GM12865 (cell line): ENCODE measurements around the gene ATXN2.

Experiments
- DNase-seq: peaks from one replicate; pipeline ENCODE4 v3.0.0; 2010; ENCODE audit warnings: low read depth
- H3K4me3 ChIP-seq: 2 replicates; pipeline ENCODE4 v1.5.1; 2011; ENCODE audit warnings: mild to moderate bottlenecking, low read depth, low read length, control low read depth
- TF ChIP-seq, protein P1 (sequence below): IDR thresholded peaks from 2 replicates; pipeline ENCODE4 v1.5.1; 2011; ENCODE audit warnings: low read length, control low read depth, low read depth, inconsistent platforms; ENCODE audit not compliant: insufficient read depth; ENCODE audit errors: missing control alignments

ATXN2 gene

DNA sequence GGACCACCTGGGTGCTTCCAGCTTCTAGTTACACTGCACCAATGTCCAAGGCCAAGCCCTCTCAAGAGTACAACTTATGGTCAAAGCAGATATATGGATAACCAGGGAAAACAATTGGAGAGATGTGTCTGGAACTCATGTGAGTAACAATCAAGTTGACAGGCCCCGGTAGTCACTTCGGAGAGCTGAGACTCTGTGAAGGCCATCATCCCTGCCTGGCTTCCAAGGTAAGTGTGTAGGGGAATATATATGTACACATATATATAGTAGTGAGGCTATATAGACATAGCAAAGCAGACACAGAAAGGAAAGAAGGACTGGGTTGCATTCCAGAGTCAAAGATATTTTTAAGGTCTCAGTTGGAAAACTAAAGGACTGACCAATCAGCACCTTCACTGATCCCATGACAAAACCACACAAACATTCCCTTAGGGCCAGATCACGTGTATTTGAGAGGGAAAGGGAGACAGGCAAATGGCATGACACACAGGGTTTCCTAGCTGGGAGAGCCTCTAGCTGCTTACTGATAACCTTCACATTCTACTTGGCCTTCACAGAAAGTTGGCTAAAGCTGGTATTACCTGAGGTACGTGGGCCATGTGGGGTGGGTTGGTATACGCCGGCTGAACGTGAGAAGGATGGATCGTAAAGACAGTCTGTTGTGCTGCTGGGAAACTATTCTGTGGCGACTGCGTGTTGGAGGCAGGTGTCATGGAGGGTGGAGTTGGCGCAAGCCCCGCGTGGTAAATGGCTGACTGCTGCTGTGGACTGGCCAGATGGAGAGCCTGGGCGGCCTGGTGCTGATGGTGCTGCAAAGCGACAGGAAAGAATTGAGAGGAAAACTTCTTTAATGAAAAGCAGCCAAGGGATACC lies 143.4 kb downstream of the ATXN2 start:
- no peak overlapping the region for H3K4me3 ChIP-seq
- no peak for DNase-seq
- TF ChIP-seq, protein P1, sequence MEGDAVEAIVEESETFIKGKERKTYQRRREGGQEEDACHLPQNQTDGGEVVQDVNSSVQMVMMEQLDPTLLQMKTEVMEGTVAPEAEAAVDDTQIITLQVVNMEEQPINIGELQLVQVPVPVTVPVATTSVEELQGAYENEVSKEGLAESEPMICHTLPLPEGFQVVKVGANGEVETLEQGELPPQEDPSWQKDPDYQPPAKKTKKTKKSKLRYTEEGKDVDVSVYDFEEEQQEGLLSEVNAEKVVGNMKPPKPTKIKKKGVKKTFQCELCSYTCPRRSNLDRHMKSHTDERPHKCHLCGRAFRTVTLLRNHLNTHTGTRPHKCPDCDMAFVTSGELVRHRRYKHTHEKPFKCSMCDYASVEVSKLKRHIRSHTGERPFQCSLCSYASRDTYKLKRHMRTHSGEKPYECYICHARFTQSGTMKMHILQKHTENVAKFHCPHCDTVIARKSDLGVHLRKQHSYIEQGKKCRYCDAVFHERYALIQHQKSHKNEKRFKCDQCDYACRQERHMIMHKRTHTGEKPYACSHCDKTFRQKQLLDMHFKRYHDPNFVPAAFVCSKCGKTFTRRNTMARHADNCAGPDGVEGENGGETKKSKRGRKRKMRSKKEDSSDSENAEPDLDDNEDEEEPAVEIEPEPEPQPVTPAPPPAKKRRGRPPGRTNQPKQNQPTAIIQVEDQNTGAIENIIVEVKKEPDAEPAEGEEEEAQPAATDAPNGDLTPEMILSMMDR = no peak

DNA sequence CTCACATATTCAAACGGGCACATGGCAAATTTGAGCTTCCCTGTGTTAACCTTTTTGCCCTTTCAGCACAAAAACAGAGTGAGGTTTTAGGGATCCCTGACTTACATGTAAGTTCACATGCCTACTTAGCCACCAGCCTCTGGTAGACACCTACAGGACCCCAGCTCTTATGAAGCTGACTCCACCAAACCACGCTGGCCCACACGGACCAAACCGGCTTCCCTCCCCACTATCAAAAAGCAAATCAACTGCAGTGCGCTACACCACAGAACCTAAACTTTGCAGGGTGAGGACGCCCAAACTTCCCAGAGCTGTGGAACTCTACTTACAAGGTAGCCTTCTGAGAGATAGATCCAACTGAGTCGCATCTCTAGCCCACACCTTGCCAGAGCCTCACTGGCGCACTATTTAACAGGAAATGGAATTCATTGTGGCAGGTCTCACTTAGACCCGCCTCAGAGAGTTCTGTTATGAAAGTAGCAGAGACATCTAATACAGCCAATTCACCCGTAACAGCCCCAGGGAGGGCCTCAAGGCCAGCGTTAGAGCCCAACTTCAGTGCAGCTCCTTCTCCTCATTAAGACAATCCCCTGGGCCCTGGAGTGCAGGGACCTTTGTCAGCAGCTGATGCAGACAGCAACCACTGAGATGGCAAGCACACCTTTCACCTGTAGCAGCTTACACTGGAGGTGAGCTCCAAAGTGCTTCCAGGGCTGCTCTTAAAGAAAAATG lies 144.2 kb downstream of the ATXN2 start:
- H3K4me3 ChIP-seq = no peak overlapping the region
- no peak for DNase-seq
- TF ChIP-seq, protein P1 = no peak

DNA sequence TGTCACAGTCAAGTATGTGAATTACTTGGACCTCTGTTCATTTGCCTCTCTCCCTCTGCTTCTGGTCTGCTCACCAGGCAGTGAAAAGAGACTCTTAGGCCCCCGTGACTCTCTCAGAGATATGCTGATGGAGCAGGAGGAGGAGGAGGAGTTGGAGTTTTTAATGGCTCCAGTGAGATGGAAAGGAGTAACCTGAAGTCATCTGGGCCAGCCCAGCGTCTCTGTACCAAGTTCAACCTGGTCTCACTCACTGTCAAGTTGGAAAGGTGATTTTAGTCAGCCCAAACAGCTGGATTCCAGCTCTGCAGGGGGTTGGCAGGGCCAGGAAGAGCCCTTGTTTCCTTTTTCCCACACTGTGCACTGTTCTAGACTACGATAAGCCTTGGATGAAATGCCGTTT lies 144.8 kb downstream of the ATXN2 start:
- TF ChIP-seq, protein P1 = no peak
- DNase-seq = no peak

DNA sequence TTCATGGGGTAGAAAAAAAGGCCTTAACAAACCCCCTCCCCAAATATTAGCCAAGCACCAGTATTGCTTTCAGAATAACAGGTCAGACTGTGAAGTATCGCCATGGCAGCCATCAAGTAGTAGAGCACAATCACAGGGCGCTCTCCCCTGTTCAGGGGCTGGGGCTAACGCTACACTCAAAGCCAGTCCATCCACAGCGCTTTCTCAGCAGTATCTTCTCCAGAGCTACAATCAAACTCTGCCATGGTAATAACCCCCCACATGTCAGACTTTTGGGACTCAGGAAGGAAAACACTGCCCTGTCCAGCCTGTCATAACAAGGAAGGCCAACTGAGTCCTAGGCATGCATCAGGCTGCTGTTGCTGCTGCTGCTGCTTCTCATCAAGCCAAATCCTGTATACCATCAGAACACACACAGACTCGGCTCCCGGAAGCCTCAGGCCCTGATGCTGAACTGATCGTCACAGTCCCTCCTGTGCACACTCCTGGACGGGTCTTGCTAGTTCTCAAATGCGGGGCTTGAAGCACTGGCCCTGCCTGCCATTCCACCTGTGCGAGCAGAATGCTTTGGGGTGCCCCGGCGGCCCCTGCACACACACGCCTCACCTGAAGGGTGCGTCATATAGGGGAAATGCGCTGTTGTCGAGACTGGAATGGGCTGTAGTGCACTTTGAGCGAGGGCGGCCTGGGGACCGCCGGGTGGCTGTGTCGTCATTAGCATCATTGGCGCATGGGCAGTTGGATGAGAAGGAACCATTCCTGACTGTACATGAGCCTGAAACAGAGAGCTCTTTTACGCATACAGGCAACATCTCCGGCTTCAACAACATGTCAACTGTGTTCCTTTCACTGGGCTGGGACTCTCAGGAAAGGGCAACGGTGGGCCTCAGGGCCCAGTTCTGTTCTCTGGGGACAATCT lies 145.8 kb downstream of the ATXN2 start:
- no peak for DNase-seq

More for the DNA sequence above, 144.8 kb downstream of the ATXN2 start:
- no peak overlapping the region for H3K4me3 ChIP-seq

DNA sequence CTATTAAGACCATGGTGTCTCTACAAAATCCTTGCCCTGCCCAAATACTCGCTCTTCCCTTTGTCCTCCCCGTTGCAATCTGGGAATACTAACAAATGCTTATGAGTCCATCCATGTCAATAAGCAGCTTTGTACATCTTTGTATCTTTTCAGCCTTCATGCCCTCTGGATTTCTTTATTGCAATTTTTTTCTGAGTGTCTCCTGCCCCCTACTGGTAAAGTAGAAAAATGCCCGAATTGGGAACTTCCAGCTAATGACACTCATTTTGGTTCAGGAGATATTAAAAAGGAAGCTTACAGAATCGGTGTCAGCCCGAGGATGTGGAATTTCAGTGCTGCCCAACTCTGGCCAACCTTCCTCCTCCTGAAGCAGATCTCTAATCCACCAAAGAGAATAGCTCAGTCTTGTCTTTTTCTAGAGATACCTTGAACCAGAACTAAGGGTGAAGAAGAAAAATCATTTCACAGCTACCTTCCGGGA lies 147.4 kb downstream of the ATXN2 start:
- DNase-seq = peak; percentile 67
- TF ChIP-seq, protein P1 = peak; percentile 67
- no peak overlapping the region for H3K4me3 ChIP-seq

More for the DNA sequence above, 145.8 kb downstream of the ATXN2 start:
- H3K4me3 ChIP-seq = no peak overlapping the region
- TF ChIP-seq, protein P1 = no peak

DNA sequence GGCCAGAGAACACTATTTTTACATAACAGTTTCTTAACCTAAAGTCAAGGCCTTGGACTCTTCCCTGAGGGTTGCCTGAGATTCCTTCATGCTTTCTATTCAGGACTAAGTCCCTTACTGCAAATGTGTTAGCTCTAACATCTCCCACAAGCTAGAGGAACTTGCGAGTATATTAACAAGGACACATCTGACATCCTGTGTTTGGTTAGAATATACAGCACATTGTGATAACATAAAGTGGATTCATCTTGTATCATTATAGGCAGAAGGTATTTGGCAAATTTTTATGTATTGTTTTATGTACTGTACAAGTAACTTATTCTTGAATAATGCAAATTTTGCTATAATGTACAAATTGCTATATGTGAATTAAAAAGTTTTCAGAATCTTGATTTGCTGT lies 147.9 kb downstream of the ATXN2 start:
- TF ChIP-seq, protein P1 = no peak
- DNase-seq = no peak
- no peak overlapping the region for H3K4me3 ChIP-seq
